ENCODE data around the gene OSBPL3. TPM values are rescaled to one million over a fixed set of nuclear protein-coding genes. Genes with fewer than 3 reads are reported as not detected.
A peak's percentile ranks its signal among the peaks of the same experiment; 100 is the strongest.

OSBPL3 gene
- total RNA-seq, 1 experiment from 2014 or later = 36.8 TPM

DNA sequence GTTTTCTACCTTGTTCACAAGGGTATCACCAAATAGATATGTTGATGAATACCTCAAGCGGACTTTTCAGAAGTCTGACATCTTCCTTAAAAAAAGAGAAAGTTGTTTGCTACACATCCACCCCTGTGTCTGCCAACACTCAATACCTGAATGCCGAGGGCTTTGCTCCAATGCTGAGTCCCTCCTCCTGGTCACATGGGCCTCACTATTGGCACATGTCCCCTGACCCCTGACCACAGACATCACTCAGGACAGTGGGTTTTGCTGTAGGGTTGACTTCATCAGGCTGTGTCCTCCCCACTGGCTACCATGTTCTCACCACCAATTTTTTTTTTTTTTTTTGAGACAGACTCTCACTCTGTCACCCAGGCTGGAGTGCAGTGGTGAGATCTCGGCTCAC lies 76.4 kb downstream of the OSBPL3 start:
- Histone ChIP-seq H3K27ac (ENCODE audit: low read depth, low read length) (no peak overlapping the region), H3K4me2 (ENCODE audit: low read length) (peak overlapping the region; percentile 71), H2AFZ (ENCODE audit: low read depth, low read length, poor library complexity, severe bottlenecking) (no peak overlapping the region), H3K27me3 (ENCODE audit: insufficient read depth, low read length) (no peaks in the 10 kb centered on the region), H3K9ac (ENCODE audit: low read length) (no peak overlapping the region), H3K4me1 (ENCODE audit: control insufficient read depth in 1 of 2, insufficient read depth in 2 of 2, low read length in 2 of 2) (peaks cover 55 to 74% of the 10 kb centered on the region in 2 experiments), H3K36me3 (ENCODE audit: control insufficient read depth in 1 of 2, insufficient read depth in 2 of 2, low read length in 2 of 2) (no peaks in the 10 kb centered on the region), H3K4me3 (replicated peaks in 1 of 2; ENCODE audit: low read depth in 1 of 2, low read length in 2 of 2) (no peak overlapping the region), H3K9me3 (ENCODE audit: control insufficient read depth in 1 of 2, insufficient read depth in 1 of 2, low read depth in 1 of 2, low read length in 2 of 2) (no peaks in the 10 kb centered on the region), H4K20me1 (ENCODE audit: insufficient read depth) (no peaks in the 10 kb centered on the region), H3K9me2 (ENCODE audit: insufficient read depth) (no peaks in the 10 kb centered on the region), H3K79me2 (ENCODE audit: insufficient read depth, low read length) (peaks cover 98% of the 10 kb centered on the region)
- no TSS peak for BruUV-seq (replicated peaks)
- TF ChIP-seq EZH2phosphoT487 (IDR thresholded peaks at IDR 0.05; ENCODE audit: borderline replicate concordance) = no peak
- TF ChIP-seq, protein P1, sequence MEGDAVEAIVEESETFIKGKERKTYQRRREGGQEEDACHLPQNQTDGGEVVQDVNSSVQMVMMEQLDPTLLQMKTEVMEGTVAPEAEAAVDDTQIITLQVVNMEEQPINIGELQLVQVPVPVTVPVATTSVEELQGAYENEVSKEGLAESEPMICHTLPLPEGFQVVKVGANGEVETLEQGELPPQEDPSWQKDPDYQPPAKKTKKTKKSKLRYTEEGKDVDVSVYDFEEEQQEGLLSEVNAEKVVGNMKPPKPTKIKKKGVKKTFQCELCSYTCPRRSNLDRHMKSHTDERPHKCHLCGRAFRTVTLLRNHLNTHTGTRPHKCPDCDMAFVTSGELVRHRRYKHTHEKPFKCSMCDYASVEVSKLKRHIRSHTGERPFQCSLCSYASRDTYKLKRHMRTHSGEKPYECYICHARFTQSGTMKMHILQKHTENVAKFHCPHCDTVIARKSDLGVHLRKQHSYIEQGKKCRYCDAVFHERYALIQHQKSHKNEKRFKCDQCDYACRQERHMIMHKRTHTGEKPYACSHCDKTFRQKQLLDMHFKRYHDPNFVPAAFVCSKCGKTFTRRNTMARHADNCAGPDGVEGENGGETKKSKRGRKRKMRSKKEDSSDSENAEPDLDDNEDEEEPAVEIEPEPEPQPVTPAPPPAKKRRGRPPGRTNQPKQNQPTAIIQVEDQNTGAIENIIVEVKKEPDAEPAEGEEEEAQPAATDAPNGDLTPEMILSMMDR (IDR thresholded peaks at IDR 0.05 in 2 of 3, conservative IDR thresholded peaks at IDR 0.05 in 1 of 3; ENCODE audit: borderline replicate concordance in 1 of 3, insufficient read depth in 1 of 3, low read depth in 2 of 3, low read length in 2 of 3) = no peak
- TF ChIP-seq SP1 (IDR thresholded peaks at IDR 0.05; ENCODE audit: low read depth) = no peak
- TF ChIP-seq JUND (IDR thresholded peaks at IDR 0.05) = no peak
- TF ChIP-seq CEBPB (IDR thresholded peaks at IDR 0.05; ENCODE audit: low read depth) = no peak
- TF ChIP-seq CBX3 (IDR thresholded peaks at IDR 0.05; ENCODE audit: low read depth) = no peak
- TF ChIP-seq ZFX (IDR thresholded peaks at IDR 0.05) = no peak
- no peak for TF ChIP-seq EGR1 (IDR thresholded peaks at IDR 0.05; ENCODE audit: low read depth)
- TF ChIP-seq RAD21 (IDR thresholded peaks at IDR 0.05; ENCODE audit: low read depth) = no peak
- no peak for TF ChIP-seq MAX (IDR thresholded peaks at IDR 0.05)
- TF ChIP-seq ZNF274 (IDR thresholded peaks at IDR 0.05; ENCODE audit: low read depth, low read length) = no peak
- TF ChIP-seq, protein P2, sequence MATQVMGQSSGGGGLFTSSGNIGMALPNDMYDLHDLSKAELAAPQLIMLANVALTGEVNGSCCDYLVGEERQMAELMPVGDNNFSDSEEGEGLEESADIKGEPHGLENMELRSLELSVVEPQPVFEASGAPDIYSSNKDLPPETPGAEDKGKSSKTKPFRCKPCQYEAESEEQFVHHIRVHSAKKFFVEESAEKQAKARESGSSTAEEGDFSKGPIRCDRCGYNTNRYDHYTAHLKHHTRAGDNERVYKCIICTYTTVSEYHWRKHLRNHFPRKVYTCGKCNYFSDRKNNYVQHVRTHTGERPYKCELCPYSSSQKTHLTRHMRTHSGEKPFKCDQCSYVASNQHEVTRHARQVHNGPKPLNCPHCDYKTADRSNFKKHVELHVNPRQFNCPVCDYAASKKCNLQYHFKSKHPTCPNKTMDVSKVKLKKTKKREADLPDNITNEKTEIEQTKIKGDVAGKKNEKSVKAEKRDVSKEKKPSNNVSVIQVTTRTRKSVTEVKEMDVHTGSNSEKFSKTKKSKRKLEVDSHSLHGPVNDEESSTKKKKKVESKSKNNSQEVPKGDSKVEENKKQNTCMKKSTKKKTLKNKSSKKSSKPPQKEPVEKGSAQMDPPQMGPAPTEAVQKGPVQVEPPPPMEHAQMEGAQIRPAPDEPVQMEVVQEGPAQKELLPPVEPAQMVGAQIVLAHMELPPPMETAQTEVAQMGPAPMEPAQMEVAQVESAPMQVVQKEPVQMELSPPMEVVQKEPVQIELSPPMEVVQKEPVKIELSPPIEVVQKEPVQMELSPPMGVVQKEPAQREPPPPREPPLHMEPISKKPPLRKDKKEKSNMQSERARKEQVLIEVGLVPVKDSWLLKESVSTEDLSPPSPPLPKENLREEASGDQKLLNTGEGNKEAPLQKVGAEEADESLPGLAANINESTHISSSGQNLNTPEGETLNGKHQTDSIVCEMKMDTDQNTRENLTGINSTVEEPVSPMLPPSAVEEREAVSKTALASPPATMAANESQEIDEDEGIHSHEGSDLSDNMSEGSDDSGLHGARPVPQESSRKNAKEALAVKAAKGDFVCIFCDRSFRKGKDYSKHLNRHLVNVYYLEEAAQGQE (IDR thresholded peaks at IDR 0.05; ENCODE audit: low read depth) = no peak
- TF ChIP-seq, protein P3, sequence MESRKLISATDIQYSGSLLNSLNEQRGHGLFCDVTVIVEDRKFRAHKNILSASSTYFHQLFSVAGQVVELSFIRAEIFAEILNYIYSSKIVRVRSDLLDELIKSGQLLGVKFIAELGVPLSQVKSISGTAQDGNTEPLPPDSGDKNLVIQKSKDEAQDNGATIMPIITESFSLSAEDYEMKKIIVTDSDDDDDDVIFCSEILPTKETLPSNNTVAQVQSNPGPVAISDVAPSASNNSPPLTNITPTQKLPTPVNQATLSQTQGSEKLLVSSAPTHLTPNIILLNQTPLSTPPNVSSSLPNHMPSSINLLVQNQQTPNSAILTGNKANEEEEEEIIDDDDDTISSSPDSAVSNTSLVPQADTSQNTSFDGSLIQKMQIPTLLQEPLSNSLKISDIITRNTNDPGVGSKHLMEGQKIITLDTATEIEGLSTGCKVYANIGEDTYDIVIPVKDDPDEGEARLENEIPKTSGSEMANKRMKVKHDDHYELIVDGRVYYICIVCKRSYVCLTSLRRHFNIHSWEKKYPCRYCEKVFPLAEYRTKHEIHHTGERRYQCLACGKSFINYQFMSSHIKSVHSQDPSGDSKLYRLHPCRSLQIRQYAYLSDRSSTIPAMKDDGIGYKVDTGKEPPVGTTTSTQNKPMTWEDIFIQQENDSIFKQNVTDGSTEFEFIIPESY (IDR thresholded peaks at IDR 0.05; ENCODE audit: extremely low read depth, insufficient replicate concordance, low read length) = no peak
- no peak for ATAC-seq
- intact Hi-C loops (cut with micrococcal nuclease) = no loop called here
- ChIA-PET CTCF (no interaction called here), POLR2A (no interaction called here), RAD21 (ENCODE audit: low non-redundant PET in 1 of 2, low total read pairs in 2 of 2, uncharacterized antibody in 2 of 2, unreplicated experiment in 2 of 2) (no interaction called here)
- DNase-seq (ENCODE audit: low read depth, low spot score) = no peak

All from HCT116 (cell line).